HG03342 (cell line): ENCODE results near the gene RAD54L.
"Not testable (repeated sequence)": the region's sequence is repeated elsewhere in the genome, so short reads cannot be mapped to it uniquely, and the experiment has no call there.

Experiments
- ATAC-seq: cut with Tn5 transposase; IDR thresholded peaks from one replicate; pipeline ENCODE4 v1.9.1; 2021; ENCODE audit warnings: mild to moderate bottlenecking, moderate library complexity; ENCODE audit not compliant: unreplicated experiment

Gene RAD54L

GRCh38 chr1:46317323-46317722 is 69.8 kb downstream of the RAD54L start:
- ATAC-seq = no peak

DNA sequence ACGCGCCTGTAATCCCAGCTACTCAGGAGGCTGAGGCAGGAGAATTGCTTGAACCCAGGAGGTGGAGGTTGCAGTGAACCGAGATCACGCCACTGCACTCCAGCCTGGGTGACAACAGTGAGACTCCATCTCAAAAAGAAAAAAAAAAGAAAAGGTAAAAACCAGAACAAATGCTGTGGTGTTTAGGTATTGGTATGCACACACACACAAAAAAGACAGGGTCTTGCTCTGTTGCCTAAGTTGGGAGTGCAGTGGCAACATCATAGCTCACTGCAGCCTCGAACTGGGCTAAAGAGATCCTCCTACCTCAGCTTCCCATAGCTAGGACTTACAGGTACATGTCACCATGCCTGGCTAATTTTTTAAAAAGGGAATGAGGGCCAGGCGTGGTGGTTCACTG is 71.7 kb downstream of the RAD54L start:
- ATAC-seq = not testable (repeated sequence)

GRCh38 chr1:46319960-46320914 is 72.7 kb downstream of the RAD54L start:
- ATAC-seq = not testable (repeated sequence)

DNA sequence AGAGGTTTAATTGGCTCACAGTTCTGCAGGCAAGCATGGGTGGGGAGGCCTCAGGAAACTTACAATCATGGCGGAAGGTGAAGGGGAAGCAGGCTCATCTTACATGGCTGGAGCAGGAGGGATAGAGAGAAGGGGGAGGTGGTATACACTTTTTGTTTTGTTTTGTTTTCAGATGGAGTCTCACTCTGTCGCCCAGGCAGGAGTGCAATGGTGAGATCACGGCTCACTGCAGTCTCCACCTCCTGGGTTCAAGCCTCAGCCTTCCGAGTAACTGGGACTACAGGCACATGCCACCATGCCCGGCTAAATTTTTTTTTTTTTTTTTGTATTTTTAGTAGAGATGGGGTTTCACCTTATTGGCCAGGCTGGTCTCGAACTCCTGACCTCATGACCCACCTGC is 74.6 kb downstream of the RAD54L start:
- ATAC-seq = not testable (repeated sequence)

DNA sequence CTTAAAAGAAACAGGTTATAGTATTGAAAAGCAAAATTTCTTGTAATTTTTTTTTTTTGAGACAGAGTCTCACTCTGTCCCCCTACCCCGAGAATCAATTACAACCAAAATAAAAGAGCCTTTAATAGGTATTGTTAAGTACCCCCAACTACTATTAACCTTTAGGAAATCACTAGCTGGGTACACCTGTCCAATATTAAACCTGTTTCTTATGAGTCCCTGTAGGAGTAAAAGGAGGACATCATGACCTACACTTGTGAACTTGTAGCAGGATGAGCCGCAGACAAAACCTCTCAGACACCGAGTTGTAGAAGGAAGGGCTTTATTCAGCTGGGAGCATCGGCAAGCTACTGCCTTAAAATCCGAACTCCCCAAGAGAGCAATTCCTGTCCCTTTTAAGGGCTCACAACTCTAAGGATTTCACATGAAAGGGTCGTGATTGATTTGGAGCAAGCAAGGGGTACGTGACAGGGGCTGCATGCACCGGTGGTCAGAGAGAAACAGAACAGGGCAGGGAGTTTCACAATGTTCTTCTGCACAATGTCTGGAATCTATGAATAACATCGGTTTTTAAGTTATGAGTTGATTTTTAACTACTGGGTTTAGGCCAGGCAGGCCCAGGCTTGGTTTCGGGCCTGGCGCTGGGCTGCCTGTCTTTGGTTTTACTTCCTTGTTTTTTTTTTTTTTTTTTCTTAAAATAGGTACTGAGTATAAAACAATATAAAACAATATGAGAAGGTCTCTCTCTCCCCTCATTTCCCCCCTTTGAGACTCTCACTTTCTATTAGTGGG is 77.9 kb downstream of the RAD54L start:
- ATAC-seq = not testable (repeated sequence)
